Adipocyte (in vitro differentiated cells): Measurements from ENCODE around the gene DYRK1A.
"Not testable (repeated sequence)": the region's sequence is repeated elsewhere in the genome, so short reads cannot be mapped to it uniquely, and the experiment has no call there.

Experiments used
- DNase-seq: peaks from one replicate; pipeline ENCODE4 v3.0.0-alpha.2; 2015; ENCODE audit warnings: low read depth
- H3K27me3 ChIP-seq: replicated peaks from 2 replicates; pipeline ENCODE4 v1.7.0; 2013; ENCODE audit warnings: mild to moderate bottlenecking, low read length, moderate library complexity; ENCODE audit not compliant: control insufficient read depth, insufficient read depth
- H3K36me3 ChIP-seq: 2 replicates; pipeline ENCODE4 v1.7.0; 2013; ENCODE audit warnings: low read length, mild to moderate bottlenecking, moderate library complexity; ENCODE audit not compliant: control insufficient read depth, insufficient read depth, severe bottlenecking
- H3K4me1 ChIP-seq: 2 replicates; pipeline ENCODE4 v1.7.0; 2013; ENCODE audit warnings: mild to moderate bottlenecking, low read length, moderate library complexity; ENCODE audit not compliant: control insufficient read depth, insufficient read depth
- H3K4me3 ChIP-seq: 2 replicates; pipeline ENCODE4 v1.7.0; 2013; ENCODE audit warnings: mild to moderate bottlenecking, low read length, moderate library complexity
- H3K9ac ChIP-seq: 2 replicates; pipeline ENCODE4 v1.7.0; 2013; ENCODE audit warnings: mild to moderate bottlenecking, low read length, moderate library complexity
- H3K9me3 ChIP-seq: 2 replicates; pipeline ENCODE4 v1.7.0; 2013; ENCODE audit warnings: mild to moderate bottlenecking, low read length, moderate library complexity; ENCODE audit not compliant: control insufficient read depth

Gene DYRK1A

DNA sequence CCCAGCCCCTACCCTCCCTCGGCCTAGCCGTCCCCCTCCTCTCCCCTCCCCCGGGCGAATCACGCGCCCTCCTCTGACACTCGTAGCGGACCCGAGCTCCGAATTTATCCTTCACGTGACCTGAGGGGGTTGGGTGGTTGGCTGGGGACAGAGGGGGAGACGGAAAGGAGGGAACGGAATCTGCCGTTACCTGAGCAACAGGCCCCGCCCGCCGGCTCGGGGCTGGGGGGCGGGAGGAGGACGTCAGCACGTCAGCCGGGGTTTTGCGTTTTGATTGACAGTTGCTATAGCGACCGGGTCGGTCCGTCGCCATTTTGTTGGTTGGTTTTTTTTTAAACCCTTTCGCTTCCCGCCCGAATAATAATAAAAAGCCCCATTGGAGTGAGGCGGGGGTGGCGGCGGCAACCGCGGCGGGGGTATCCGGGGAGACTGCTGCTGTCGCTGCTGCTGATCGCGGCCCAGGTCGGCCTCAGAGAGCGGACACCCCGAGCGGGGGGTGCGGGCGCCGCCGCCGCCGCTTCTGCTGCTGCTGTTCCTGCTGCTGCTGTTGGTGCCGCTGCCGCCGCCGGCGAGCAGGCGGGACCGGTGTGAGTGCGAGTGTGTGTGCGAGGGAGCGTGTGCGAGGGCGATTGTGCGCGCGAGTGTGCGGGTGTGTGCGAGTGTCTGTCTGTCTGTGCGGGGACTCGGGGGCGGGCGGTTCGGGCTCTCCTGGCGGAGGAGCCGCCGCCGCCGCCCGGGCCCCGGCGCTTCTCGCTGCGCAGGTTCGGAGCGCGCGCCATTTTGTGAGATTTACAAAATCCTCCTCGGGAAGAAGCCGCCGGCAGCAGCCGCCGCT is at the start of gene DYRK1A:
Gene DYRK1A, plus strand, starts transcription at position 292 of the 835 bp plus-strand sequence. CDS start 53,602 bp downstream, outside the sequence.
- Histone ChIP-seq H3K9me3 (no peaks in the 10 kb centered on the region), H3K9ac (peak within 1 kb of the TSS; percentile 98), H3K4me3 (peak within 1 kb of the TSS; percentile 90), H3K27me3 (no peaks in the 10 kb centered on the region), H3K4me1 (peaks cover 41% of the 10 kb centered on the region), H3K36me3 (no peaks in the 10 kb centered on the region)
- DNase-seq: peak; percentile 100

DNA sequence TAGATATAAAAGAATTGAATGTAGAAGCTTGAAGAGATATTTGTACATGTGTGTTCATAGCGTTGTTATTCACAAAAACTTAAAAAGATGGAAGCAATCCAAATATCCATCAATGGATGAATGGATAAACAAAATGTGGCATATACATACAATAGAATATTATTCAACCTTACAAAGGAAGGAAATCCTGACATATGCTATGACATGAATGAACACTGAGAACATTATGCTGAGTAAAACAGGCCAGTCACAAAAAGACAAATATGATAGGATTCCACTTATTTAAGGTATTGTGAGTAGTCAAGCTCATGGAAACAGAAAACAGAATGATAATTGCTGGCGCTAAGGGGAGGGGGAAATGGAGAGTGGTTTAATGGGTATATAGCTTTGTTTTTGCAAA is 47.0 kb upstream of the DYRK1A start:
- no peak for DNase-seq
- no peaks in the 10 kb centered on the region for H3K27me3 ChIP-seq
- H3K9me3 ChIP-seq: peaks cover 27% of the 10 kb centered on the region
- no peak overlapping the region for H3K4me3 ChIP-seq
- no peaks in the 10 kb centered on the region for H3K4me1 ChIP-seq
- H3K36me3 ChIP-seq: no peaks in the 10 kb centered on the region
- H3K9ac ChIP-seq: no peak overlapping the region

DNA sequence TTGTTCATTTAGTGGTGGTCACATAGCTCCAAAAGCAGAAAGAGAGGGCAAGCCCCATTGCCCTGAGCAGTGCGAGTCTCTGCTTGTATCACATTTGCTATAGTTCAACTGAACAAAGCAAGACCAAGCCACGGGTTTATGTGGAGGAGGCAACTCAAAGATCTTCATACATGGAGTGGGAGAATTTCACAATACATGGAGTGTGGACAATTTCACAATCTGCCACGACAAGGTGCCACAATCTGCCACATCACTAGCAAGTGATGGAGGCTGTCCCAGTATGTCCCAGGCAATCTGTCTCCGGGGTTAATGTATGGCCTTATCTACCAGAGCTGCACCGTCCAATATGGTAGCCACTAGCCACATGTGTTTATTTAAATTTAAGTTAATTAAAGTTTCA is 44.5 kb upstream of the DYRK1A start:
- H3K4me3 ChIP-seq: no peak overlapping the region
- no peaks in the 10 kb centered on the region for H3K27me3 ChIP-seq
- DNase-seq: no peak

DNA sequence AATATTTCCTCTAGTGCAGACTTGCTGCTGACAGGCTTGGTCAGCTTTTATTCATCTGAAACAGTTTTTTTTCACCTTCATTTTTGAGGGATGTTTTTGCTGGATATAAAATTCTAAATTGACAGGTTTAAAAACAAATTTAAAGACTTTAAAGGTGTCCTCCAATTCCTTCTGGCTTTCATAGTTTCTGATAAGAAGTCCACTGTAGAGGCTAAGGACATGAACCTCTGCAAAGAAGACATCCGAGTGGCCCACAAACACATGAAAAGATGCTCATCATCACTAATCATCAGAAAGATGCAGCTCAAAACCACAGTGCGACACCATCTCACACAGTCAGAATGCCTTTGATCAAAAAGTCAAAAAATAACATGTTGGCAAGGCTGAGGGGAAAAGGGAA is 42.0 kb upstream of the DYRK1A start:
- no peak overlapping the region for H3K9ac ChIP-seq
- no peak for DNase-seq

More for the DNA sequence above, 44.5 kb upstream of the DYRK1A start:
- Histone ChIP-seq H3K36me3 (no peaks in the 10 kb centered on the region), H3K9me3 (peaks cover 22% of the 10 kb centered on the region), H3K4me1 (no peaks in the 10 kb centered on the region), H3K9ac (no peak overlapping the region)

DNA sequence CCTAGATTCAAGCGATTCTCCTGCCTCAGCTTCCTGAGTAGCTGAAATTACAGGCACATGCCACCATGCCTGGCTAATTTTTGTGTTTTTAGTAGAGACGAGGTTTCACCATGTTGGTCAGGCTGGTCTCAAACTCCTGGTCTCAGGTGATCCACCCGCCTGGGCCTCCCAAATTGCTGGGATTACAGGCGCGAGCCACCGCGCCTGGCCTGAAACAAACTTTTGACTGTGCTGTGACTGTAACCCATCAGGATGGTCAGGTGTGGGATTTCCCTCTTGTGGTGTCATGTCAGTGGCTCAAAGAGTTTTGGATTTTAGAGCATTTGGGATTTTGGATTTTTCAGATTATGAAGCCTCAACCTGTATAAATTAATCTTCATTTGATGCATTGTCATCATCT is 38.4 kb upstream of the DYRK1A start:
- H3K4me3 ChIP-seq, H3K27me3 ChIP-seq: not testable (repeated sequence)

More for the DNA sequence above, 42.0 kb upstream of the DYRK1A start:
- no peaks in the 10 kb centered on the region for H3K4me1 ChIP-seq
- H3K36me3 ChIP-seq: no peaks in the 10 kb centered on the region
- H3K9me3 ChIP-seq: peaks cover 13% of the 10 kb centered on the region
- no peaks in the 10 kb centered on the region for H3K27me3 ChIP-seq
- H3K4me3 ChIP-seq: no peak overlapping the region

DNA sequence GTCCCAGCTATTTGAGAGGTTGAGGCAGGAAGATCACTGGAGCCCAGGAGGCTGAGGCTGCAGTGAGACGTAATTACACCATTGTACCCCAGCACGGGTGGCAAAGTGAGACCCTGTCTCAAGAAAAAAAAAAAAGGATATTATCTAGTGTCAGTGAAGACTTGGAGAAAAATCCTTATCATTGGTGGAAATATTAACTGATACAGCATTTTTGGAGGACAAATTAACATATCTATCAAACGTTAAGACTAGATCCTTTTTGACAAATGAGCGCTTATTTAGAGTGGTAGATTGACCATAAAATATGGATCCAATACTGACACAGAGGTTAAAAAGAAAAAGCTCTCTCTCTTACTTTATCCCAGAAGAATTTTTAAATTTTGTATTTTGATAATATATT is 35.2 kb upstream of the DYRK1A start:
- H3K9ac ChIP-seq: no peak overlapping the region
- no peaks in the 10 kb centered on the region for H3K9me3 ChIP-seq
- no peak overlapping the region for H3K4me3 ChIP-seq
- H3K27me3 ChIP-seq: no peaks in the 10 kb centered on the region
- DNase-seq: no peak
- no peaks in the 10 kb centered on the region for H3K36me3 ChIP-seq
- H3K4me1 ChIP-seq: no peaks in the 10 kb centered on the region

More for the DNA sequence above, 38.4 kb upstream of the DYRK1A start:
- not testable (repeated sequence) for DNase-seq, H3K4me1 ChIP-seq, H3K36me3 ChIP-seq, H3K9me3 ChIP-seq, H3K9ac ChIP-seq

DNA sequence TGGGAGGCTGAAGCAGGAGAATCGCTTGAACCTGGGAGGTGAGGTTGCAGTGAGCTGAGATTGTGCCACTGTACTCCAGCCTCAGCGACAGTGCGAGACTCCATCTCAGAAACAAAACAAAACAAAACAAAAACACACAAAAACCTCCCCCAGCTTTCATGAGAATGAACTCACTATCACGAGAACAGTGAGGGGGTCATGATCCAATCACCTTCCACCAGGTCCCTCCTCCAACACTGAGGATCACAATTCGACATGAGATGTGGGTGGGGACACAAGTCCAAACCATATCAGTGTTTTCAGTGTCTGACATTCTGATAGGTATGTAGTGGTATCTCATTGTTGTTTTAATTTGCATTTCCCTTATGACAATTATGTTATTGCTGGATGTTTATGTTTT is 31.5 kb upstream of the DYRK1A start:
- Histone ChIP-seq H3K27me3 (no peaks in the 10 kb centered on the region), H3K9ac (no peak overlapping the region), H3K4me1 (peaks cover 25% of the 10 kb centered on the region), H3K36me3 (no peaks in the 10 kb centered on the region), H3K4me3 (no peak overlapping the region), H3K9me3 (no peaks in the 10 kb centered on the region)
- no peak for DNase-seq

DNA sequence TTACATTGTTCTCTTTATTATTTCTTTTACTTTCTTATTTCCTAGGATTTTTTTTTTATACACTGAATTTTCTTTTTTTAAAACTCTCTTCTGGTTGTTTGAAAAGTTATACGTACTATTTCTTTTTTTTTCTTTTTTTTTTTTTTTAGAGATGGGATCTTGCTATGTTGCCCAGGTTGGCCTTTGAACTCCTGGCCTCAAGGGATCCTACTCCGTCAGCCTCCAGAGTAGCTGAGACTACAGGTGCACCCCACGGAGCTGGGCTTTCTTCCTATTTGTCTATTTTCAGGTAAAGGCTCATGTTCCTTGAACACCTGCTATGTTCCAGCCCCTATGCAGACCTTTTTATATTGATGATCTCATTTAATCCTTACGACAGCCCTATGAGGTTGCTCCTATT is 29.4 kb upstream of the DYRK1A start:
- H3K27me3 ChIP-seq: no peaks in the 10 kb centered on the region

DNA sequence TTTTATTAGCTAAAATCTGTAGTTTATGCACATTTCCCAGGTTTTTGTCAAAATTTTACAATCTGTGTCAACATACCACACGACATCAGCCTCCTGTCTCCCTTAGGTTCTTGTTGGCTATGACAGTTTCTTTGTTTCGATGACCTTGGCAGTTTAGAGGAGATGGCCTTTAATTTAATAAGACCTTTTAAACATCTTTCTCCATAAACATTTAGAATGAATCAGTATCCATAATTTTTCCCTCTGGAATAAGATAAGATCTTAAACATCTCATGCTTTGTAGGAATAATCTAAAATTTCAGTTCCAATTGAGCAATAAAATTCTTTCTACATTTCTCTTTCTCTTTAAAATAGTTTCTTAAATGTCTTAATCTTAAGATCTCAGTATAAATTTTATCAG is 28.7 kb upstream of the DYRK1A start:
- Histone ChIP-seq H3K9me3 (no peaks in the 10 kb centered on the region), H3K4me1 (peaks cover 27% of the 10 kb centered on the region), H3K27me3 (no peaks in the 10 kb centered on the region), H3K4me3 (no peak overlapping the region), H3K36me3 (no peaks in the 10 kb centered on the region), H3K9ac (peak overlapping the region; percentile 74)
- peak; percentile 68 for DNase-seq

More for the DNA sequence above, 29.4 kb upstream of the DYRK1A start:
- H3K4me1 ChIP-seq: peaks cover 27% of the 10 kb centered on the region
- DNase-seq: no peak
- no peak overlapping the region for H3K9ac ChIP-seq
- no peak overlapping the region for H3K4me3 ChIP-seq
- H3K9me3 ChIP-seq: no peaks in the 10 kb centered on the region
- H3K36me3 ChIP-seq: no peaks in the 10 kb centered on the region

DNA sequence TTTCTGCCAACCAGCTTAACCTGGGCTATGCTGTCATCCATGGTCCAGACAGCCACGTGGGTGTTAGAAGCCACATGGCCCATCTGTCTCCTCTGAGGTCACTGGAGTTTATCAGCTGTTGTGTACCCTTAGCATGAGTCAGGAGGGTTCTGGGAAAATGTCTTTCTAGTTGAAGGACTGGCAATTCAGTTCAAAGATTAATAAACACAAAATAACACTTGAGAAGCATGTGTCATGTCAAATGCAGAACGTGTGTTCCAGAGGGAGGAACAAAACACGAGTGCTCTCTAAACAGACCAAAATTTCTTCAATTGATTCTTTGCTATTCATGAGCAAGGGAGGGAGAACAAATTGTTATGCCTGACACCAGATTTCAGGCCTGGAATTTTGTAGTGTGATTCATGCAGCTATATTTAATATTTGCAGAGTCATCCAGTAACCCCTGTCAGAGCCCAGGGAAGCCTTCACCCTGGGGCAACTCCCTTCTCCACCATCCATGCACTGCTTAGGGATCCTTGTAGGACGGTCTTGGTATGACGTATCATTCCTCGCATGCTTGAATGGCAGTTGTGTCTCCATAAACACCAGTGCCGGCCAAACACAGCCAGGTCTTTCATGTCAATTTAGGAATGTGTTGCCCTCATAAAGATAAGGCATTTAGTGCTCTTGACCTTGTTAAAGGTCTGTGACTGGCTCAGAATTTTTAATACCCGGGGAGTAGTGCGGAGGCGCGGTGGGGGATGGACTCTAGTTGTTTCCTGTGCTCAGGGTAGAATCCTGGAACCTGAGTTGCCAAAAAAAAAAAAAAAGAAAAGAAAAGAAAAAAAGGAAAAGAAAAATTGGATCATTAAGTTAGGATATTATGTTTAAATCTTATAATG is 27.7 kb upstream of the DYRK1A start:
- Histone ChIP-seq H3K27me3 (no peaks in the 10 kb centered on the region), H3K4me3 (peak overlapping the region; percentile 28), H3K9ac (peak overlapping the region; percentile 74), H3K4me1 (peaks cover 27% of the 10 kb centered on the region), H3K9me3 (no peaks in the 10 kb centered on the region), H3K36me3 (no peaks in the 10 kb centered on the region)
- DNase-seq: peak; percentile 95

DNA sequence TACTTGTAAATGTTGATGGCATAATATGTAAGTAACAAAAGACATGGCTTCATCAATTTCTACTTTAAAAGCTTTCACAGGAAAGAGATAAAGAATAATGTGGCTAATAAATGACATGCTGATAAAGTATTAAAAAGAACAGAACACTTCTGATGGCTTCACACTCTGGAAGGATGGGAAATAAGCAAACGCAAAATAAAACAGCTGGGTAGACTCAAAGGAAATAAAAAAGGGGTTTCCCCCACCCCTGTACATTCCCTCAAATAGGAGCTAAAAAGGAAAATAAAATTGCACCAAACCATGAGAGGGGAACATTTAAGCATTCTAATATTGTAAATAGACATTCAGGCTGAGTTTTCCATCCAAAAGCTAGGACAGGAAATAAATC is 27.0 kb upstream of the DYRK1A start:
- H3K9me3 ChIP-seq: no peaks in the 10 kb centered on the region
- H3K4me3 ChIP-seq: peak overlapping the region; percentile 5
- no peaks in the 10 kb centered on the region for H3K36me3 ChIP-seq
- DNase-seq: peak; percentile 41
- peak overlapping the region; percentile 68 for H3K9ac ChIP-seq
- no peaks in the 10 kb centered on the region for H3K27me3 ChIP-seq
- H3K4me1 ChIP-seq: peaks cover 27% of the 10 kb centered on the region
